Measurements from ENCODE around the gene DDX39B. TPM values are rescaled to one million over a fixed set of nuclear protein-coding genes. Genes with fewer than 3 reads are reported as not detected.

The DDX39B gene
- total and polyA plus RNA-seq, 5 donors from 2014 or later = 105 to 603 (median 111) TPM

DNA sequence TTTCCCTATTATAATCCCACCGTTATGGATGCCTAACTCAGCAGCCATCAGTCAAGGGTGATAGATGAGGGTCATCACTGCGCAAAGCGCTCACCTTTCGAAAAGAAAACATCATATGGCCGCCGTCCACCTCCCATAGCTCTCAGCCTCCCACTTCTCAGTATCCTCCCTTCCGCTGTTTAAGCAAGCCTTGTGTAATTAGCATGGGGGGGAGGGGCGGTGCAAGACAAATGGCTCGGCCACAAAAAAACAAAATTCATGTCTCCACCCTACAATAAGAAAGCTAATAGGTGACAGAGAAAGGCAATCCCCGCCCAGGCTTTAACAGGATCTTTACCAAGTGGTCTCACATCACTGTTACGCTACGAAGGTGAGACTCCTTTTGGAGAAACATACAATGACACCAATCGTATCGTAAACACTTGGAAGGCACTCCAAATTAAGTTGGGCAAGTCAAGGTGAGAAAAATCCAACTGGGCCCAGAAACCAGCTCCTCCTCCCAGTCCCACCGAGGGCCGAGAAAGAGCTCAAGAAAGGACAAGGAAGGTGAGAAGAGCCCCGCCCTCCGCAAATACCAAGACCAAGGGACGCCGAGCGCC, 645 bp downstream of the DDX39B start:
- ATAC-seq (ENCODE audit: low read depth in 2 of 2) = peak; percentile 33 to 43
- Histone ChIP-seq H3K27me3 (ENCODE audit: control insufficient read depth, insufficient read depth, low read length) (no peaks in the 10 kb centered on the region), H3K4me3 (ENCODE audit: low read depth, low read length) (peak overlapping the region; percentile 98), H3K36me3 (ENCODE audit: control insufficient read depth, insufficient read depth, low read length) (peaks cover 41% of the 10 kb centered on the region), H3K27ac (ENCODE audit: insufficient read depth, low read length, poor library complexity, severe bottlenecking) (peak overlapping the region; percentile 96), H3K9me3 (ENCODE audit: control insufficient read depth in 2 of 2, low read length in 2 of 2) (no peaks in the 10 kb centered on the region), H3K4me1 (ENCODE audit: control insufficient read depth, insufficient read depth, low read length, poor library complexity, severe bottlenecking) (peaks cover 49% of the 10 kb centered on the region)
- peaks cover 0 to 3% (median 0%) of the 10 kb centered on the region in 7 donors for H3K9me3 Mint-ChIP-seq
- H3K27me3 Mint-ChIP-seq = no peaks in the 10 kb centered on the region
- DNase-seq = peak; percentile 66 to 93 (median 87)
- H3K27ac Mint-ChIP-seq = peak overlapping the region; percentile 99 to 100 (median 99)
- H3K4me3 Mint-ChIP-seq = peak overlapping the region; percentile 97 to 98 (median 98)
- peaks cover 13 to 59% (median 45%) of the 10 kb centered on the region in 4 donors for H3K4me1 Mint-ChIP-seq
- peaks cover 35% of the 10 kb centered on the region for H3K36me3 Mint-ChIP-seq

DNA sequence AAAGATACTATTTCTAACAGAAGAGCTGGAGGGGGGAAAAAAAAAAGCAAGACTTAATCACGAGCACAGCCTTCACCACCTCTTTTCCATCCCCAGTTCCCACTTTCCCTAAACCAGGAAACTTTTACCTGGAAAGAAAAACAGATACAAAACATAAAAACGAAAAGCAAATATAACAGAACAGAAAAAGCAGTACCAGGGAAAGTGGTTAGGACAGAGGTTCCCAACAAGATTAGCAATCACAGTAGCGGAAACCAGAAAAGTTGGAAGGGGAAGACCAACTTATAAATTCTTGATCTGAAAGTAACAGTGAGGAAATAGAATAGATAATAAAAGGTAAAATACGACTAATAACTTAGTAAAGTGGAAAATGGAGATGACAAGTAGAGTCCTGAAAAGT, 1.2 kb downstream of the DDX39B start:
- H3K27me3 ChIP-seq (ENCODE audit: control insufficient read depth, insufficient read depth, low read length) = no peaks in the 10 kb centered on the region
- Mint-ChIP-seq H3K4me3 (peak overlapping the region; percentile 97 to 98 (median 98)), H3K9me3 (peaks cover 0 to 3% (median 0%) of the 10 kb centered on the region in 7 donors), H3K4me1 (peaks cover 13 to 62% (median 47%) of the 10 kb centered on the region in 4 donors), H3K27me3 (no peaks in the 10 kb centered on the region), H3K36me3 (peaks cover 40% of the 10 kb centered on the region), H3K27ac (peak overlapping the region; percentile 99 to 100 (median 99))
- no peaks in the 10 kb centered on the region for H3K9me3 ChIP-seq (ENCODE audit: control insufficient read depth in 2 of 2, low read length in 2 of 2)
- peaks cover 49% of the 10 kb centered on the region for H3K4me1 ChIP-seq (ENCODE audit: control insufficient read depth, insufficient read depth, low read length, poor library complexity, severe bottlenecking)
- peaks cover 47% of the 10 kb centered on the region for H3K36me3 ChIP-seq (ENCODE audit: control insufficient read depth, insufficient read depth, low read length)
- peak overlapping the region; percentile 98 for H3K4me3 ChIP-seq (ENCODE audit: low read depth, low read length)
- DNase-seq (no peak), ATAC-seq (ENCODE audit: low read depth in 2 of 2) (no peak)
- peak overlapping the region; percentile 96 for H3K27ac ChIP-seq (ENCODE audit: insufficient read depth, low read length, poor library complexity, severe bottlenecking)

DNA sequence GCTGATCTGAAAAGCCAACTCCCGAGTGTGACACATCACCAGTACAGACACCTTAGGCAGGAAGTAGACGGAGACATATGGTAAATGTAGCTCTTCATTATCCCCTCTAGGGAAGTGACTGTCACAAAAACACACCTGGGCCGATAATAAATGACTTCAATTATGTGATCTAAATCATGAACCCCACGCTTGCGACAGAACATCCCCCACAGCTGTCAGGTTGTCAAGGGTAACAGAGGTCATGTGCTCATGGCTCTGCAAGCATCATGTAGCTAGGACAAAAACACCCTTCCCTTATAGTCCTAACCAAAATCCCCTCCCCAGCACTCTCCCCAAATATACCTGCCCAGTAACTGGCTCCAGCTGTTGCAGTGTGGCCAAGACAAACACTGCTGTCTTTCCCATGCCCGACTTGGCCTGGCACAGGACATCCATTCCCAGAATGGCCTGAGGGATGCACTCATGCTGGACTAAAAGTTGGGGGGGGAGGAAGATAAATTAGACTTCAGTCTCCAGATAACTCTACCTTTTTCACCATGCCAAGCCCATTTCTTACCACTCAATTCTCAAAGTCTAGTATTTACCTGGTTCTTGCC, 2.9 kb downstream of the DDX39B start:
- peaks cover 13 to 69% (median 48%) of the 10 kb centered on the region in 4 donors for H3K4me1 Mint-ChIP-seq
- Histone ChIP-seq H3K9me3 (ENCODE audit: control insufficient read depth in 2 of 2, low read length in 2 of 2) (no peaks in the 10 kb centered on the region), H3K27me3 (ENCODE audit: control insufficient read depth, insufficient read depth, low read length) (no peaks in the 10 kb centered on the region), H3K36me3 (ENCODE audit: control insufficient read depth, insufficient read depth, low read length) (peaks cover 64% of the 10 kb centered on the region), H3K4me3 (ENCODE audit: low read depth, low read length) (peak overlapping the region; percentile 98), H3K4me1 (ENCODE audit: control insufficient read depth, insufficient read depth, low read length, poor library complexity, severe bottlenecking) (peaks cover 49% of the 10 kb centered on the region), H3K27ac (ENCODE audit: insufficient read depth, low read length, poor library complexity, severe bottlenecking) (peak overlapping the region; percentile 96)
- ATAC-seq (ENCODE audit: low read depth in 2 of 2) (no peak), DNase-seq (peak in 1 of 3 donors; percentile 35)
- H3K4me3 Mint-ChIP-seq = peak overlapping the region; percentile 97 to 98 (median 98)
- peak overlapping the region; percentile 44 to 100 (median 99) for H3K27ac Mint-ChIP-seq
- H3K36me3 Mint-ChIP-seq = peaks cover 53% of the 10 kb centered on the region
- H3K27me3 Mint-ChIP-seq = no peaks in the 10 kb centered on the region
- H3K9me3 Mint-ChIP-seq = peaks cover 0 to 3% (median 0%) of the 10 kb centered on the region in 7 donors

DNA sequence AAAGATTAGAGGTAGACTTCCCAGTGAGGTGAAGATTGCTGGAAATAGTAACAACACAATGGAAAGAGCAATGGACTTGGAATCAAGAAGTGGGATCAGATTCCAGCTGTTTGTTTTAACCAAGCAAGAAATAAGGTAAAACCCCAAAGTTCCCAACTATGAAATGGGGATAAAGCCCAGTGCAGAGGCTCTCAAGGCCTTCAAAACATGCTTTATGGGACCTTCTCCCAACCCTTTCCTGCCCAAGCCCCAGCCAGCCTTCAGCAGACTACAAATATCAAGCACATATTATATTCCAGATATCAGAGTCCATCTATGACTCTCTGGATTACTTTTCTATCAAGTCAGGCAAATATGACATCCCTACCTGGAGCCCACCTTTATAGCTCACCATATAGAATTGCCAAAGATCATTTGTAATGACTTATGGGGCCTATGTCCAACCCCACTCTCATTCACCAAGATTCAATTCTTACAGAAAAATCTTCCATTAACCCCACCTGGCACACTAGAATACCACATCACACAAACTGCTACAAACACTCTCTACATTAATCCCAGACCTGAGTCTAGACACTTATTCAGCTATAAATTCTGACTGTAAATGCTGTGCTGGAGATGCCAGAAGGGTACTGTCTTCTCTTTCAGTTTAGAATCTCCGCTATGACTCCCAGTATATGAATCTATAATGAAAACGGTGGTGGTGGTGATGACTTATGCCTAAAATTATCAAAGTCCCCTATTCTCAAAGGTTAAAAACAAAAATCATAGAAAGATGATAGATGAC, 6.1 kb downstream of the DDX39B start:
- Mint-ChIP-seq H3K4me3 (peak overlapping the region in 1 of 4 donors; percentile 21), H3K27me3 (no peaks in the 10 kb centered on the region), H3K4me1 (peaks cover 20 to 69% (median 47%) of the 10 kb centered on the region in 4 donors), H3K36me3 (peaks cover 64% of the 10 kb centered on the region), H3K9me3 (peaks cover 0 to 3% (median 0%) of the 10 kb centered on the region in 7 donors), H3K27ac (peak overlapping the region; percentile 11 to 88 (median 24))
- H3K4me1 ChIP-seq (ENCODE audit: control insufficient read depth, insufficient read depth, low read length, poor library complexity, severe bottlenecking) = peaks cover 35% of the 10 kb centered on the region
- H3K9me3 ChIP-seq (ENCODE audit: control insufficient read depth in 2 of 2, low read length in 2 of 2) = no peaks in the 10 kb centered on the region
- DNase-seq = no peak
- peaks cover 94% of the 10 kb centered on the region for H3K36me3 ChIP-seq (ENCODE audit: control insufficient read depth, insufficient read depth, low read length)
- ATAC-seq (ENCODE audit: low read depth in 2 of 2) = no peak
- no peak overlapping the region for H3K4me3 ChIP-seq (ENCODE audit: low read depth, low read length)
- H3K27ac ChIP-seq (ENCODE audit: insufficient read depth, low read length, poor library complexity, severe bottlenecking) = peak overlapping the region; percentile 43
- no peaks in the 10 kb centered on the region for H3K27me3 ChIP-seq (ENCODE audit: control insufficient read depth, insufficient read depth, low read length)

DNA sequence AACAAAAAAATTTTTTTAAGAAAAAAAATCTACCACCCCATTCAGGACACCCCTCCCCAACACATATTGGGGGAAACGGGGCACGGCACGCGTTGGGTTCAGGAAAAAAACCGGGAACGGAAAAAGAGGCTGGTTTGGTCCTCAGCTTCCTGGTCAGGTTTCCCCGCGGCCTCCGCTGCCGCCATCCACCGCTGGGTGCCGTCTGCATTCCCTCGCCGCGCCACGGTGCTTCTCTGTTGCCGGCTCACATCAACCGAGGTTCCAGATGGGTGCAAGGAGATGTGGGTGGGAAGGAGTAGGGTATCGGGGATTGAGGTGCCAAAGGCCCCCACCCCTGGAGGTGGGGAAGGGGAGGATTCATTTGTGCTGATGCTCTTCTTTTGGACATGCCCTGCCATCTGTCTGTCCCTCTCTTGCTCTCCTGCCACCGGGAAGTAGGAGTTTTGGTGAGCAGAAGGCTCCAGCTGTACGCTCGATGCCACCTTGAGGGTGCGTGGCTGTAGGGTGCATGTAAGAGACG, 7.2 kb downstream of the DDX39B start:
- H3K9me3 ChIP-seq (ENCODE audit: control insufficient read depth in 2 of 2, low read length in 2 of 2) = no peaks in the 10 kb centered on the region
- no peak for ATAC-seq (ENCODE audit: low read depth in 2 of 2)
- no peaks in the 10 kb centered on the region for H3K27me3 ChIP-seq (ENCODE audit: control insufficient read depth, insufficient read depth, low read length)
- peaks cover 97% of the 10 kb centered on the region for H3K36me3 ChIP-seq (ENCODE audit: control insufficient read depth, insufficient read depth, low read length)
- Mint-ChIP-seq H3K27me3 (no peaks in the 10 kb centered on the region), H3K4me3 (no peak overlapping the region), H3K4me1 (peaks cover 19 to 59% (median 40%) of the 10 kb centered on the region in 4 donors), H3K36me3 (peaks cover 62% of the 10 kb centered on the region), H3K27ac (peak overlapping the region in 1 of 3 donors; percentile 68), H3K9me3 (no peaks in the 10 kb centered on the region)
- H3K27ac ChIP-seq (ENCODE audit: insufficient read depth, low read length, poor library complexity, severe bottlenecking) = no peak overlapping the region
- no peak for DNase-seq
- no peak overlapping the region for H3K4me3 ChIP-seq (ENCODE audit: low read depth, low read length)
- H3K4me1 ChIP-seq (ENCODE audit: control insufficient read depth, insufficient read depth, low read length, poor library complexity, severe bottlenecking) = peaks cover 23% of the 10 kb centered on the region

DNA sequence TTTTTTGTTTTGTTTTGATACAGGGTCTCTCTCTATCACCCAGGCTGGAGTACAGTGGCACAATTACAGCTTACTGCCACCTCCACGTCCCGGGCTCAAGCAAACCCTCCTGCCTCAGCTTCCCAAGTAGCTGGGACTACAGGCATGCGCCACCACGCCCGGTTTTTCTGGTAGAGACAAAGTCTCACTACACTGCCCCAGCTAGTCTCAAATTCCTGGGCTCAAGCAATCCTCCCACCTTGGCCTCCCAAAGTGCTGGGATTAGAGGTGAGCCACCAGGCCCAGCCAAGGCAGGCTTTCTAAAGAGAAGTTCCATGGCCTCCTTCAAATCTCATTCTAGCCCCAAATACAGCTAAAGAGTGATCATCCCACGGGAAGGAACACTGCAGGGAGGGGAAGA, 7.8 kb downstream of the DDX39B start:
- DNase-seq = no peak
- Mint-ChIP-seq H3K27ac (peak overlapping the region in 1 of 3 donors; percentile 68), H3K4me1 (peaks cover 15 to 53% (median 34%) of the 10 kb centered on the region in 4 donors), H3K27me3 (no peaks in the 10 kb centered on the region), H3K9me3 (no peaks in the 10 kb centered on the region), H3K36me3 (peaks cover 56% of the 10 kb centered on the region), H3K4me3 (peak overlapping the region in 1 of 4 donors; percentile 38)
- Histone ChIP-seq H3K4me3 (ENCODE audit: low read depth, low read length) (no peak overlapping the region), H3K4me1 (ENCODE audit: control insufficient read depth, insufficient read depth, low read length, poor library complexity, severe bottlenecking) (peaks cover 18% of the 10 kb centered on the region), H3K27me3 (ENCODE audit: control insufficient read depth, insufficient read depth, low read length) (no peaks in the 10 kb centered on the region), H3K9me3 (ENCODE audit: control insufficient read depth in 2 of 2, low read length in 2 of 2) (no peaks in the 10 kb centered on the region), H3K36me3 (ENCODE audit: control insufficient read depth, insufficient read depth, low read length) (peaks cover 91% of the 10 kb centered on the region), H3K27ac (ENCODE audit: insufficient read depth, low read length, poor library complexity, severe bottlenecking) (no peak overlapping the region)
- no peak for ATAC-seq (ENCODE audit: low read depth in 2 of 2)

DNA sequence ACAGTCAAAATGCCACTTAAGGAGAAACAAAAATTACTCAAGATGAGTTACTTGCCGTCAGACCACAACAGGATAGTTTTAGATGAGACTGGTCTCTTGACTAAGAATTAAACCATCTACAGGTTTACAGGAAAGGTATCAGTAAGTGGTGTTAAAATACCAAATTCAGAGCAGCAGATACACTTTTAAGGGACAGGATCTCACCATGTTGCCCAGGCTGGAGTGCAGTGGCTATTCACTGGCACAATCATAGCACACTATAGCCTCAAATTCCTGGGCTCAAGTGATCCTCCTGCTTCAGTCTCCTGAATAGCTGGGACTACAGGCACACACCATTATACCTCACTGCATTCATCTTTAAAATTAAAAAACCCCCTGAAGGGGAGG, 8.4 kb downstream of the DDX39B start:
- Mint-ChIP-seq H3K4me3 (peak overlapping the region in 1 of 4 donors; percentile 17), H3K27me3 (no peaks in the 10 kb centered on the region), H3K4me1 (peaks cover 10 to 50% (median 29%) of the 10 kb centered on the region in 4 donors), H3K9me3 (no peaks in the 10 kb centered on the region), H3K36me3 (peaks cover 50% of the 10 kb centered on the region), H3K27ac (peak overlapping the region in 1 of 3 donors; percentile 68)
- Histone ChIP-seq H3K4me3 (ENCODE audit: low read depth, low read length) (no peak overlapping the region), H3K9me3 (ENCODE audit: control insufficient read depth in 2 of 2, low read length in 2 of 2) (no peaks in the 10 kb centered on the region), H3K27ac (ENCODE audit: insufficient read depth, low read length, poor library complexity, severe bottlenecking) (no peak overlapping the region), H3K4me1 (ENCODE audit: control insufficient read depth, insufficient read depth, low read length, poor library complexity, severe bottlenecking) (peaks cover 12% of the 10 kb centered on the region), H3K27me3 (ENCODE audit: control insufficient read depth, insufficient read depth, low read length) (no peaks in the 10 kb centered on the region), H3K36me3 (ENCODE audit: control insufficient read depth, insufficient read depth, low read length) (peaks cover 85% of the 10 kb centered on the region)
- DNase-seq (no peak), ATAC-seq (ENCODE audit: low read depth in 2 of 2) (no peak)

Data from CD4-positive, CD25-positive, alpha-beta regulatory T cell (primary cell).